ENCODE data around the gene LSM4. TPM values are rescaled to one million over a fixed set of nuclear protein-coding genes. Genes with fewer than 3 reads are reported as not detected.
"Not testable (repeated sequence)": the region's sequence is repeated elsewhere in the genome, so short reads cannot be mapped to it uniquely, and the experiment has no call there.

The LSM4 gene
- total RNA-seq, 4 donors from 2014 or later = 94.3 to 218 (median 175) TPM

DNA sequence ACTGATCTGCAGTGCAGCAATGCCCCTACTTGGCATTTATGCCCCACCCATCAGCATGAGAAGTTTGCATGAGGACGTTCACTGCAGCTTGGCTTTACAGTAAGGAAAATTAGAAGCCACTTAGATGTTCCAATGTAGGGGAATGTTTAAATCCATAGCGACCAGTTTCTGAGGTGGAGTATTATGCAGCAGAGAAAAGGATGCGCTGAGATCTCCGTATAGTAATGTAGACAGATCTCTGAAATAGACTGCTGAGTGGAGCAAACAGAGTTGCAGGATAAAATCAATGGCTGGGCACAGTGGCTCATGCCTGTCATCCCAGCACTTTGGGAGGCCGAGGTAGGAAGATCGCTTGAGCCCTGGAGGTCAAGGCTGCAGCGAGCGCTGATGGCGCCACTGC lies 27.6 kb upstream of the LSM4 start:
- intact Hi-C loops (cut with DNase I; ENCODE audit: low total_unique reads) = no loop called here
- WGBS, 2 donors (ENCODE audit: low coverage in 1 of 2) = 67 to 86% methylated on average over 3 to 9 of the region's 9 CpGs
- H3K27ac ChIP-seq = no peak overlapping the region
- no peaks in the 10 kb centered on the region for H3K9me3 ChIP-seq
- no peaks in the 10 kb centered on the region for H3K27me3 ChIP-seq
- H3K36me3 ChIP-seq = peaks cover 0 to 7% (median 0%) of the 10 kb centered on the region in 4 donors
- in situ Hi-C loops (cut with MboI; ENCODE audit: low pct_ligation_motif_present in 1 of 4, low pct_unique_long_range_greater_than_20kb in 1 of 4, low sequenced_read_pairs in 3 of 4) = loop anchor here in 2 of 4 donors (5.0 to 10.0 kb wide), 2 partner anchors 54 to 57 kb away; no protein-coding TSS in a partner anchor
- H3K4me1 ChIP-seq = peaks cover 0 to 10% (median 7%) of the 10 kb centered on the region in 4 donors
- no peak for DNase-seq
- no peak overlapping the region for H3K4me3 ChIP-seq
- TF ChIP-seq POLR2A (IDR thresholded peaks at IDR 0.05) = no peak
- no peak for TF ChIP-seq EP300 (IDR thresholded peaks at IDR 0.05; ENCODE audit: low read depth)
- no peak for TF ChIP-seq POLR2AphosphoS5 (IDR thresholded peaks at IDR 0.05)
- TF ChIP-seq, protein P1, sequence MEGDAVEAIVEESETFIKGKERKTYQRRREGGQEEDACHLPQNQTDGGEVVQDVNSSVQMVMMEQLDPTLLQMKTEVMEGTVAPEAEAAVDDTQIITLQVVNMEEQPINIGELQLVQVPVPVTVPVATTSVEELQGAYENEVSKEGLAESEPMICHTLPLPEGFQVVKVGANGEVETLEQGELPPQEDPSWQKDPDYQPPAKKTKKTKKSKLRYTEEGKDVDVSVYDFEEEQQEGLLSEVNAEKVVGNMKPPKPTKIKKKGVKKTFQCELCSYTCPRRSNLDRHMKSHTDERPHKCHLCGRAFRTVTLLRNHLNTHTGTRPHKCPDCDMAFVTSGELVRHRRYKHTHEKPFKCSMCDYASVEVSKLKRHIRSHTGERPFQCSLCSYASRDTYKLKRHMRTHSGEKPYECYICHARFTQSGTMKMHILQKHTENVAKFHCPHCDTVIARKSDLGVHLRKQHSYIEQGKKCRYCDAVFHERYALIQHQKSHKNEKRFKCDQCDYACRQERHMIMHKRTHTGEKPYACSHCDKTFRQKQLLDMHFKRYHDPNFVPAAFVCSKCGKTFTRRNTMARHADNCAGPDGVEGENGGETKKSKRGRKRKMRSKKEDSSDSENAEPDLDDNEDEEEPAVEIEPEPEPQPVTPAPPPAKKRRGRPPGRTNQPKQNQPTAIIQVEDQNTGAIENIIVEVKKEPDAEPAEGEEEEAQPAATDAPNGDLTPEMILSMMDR (IDR thresholded peaks at IDR 0.05) = no peak

DNA sequence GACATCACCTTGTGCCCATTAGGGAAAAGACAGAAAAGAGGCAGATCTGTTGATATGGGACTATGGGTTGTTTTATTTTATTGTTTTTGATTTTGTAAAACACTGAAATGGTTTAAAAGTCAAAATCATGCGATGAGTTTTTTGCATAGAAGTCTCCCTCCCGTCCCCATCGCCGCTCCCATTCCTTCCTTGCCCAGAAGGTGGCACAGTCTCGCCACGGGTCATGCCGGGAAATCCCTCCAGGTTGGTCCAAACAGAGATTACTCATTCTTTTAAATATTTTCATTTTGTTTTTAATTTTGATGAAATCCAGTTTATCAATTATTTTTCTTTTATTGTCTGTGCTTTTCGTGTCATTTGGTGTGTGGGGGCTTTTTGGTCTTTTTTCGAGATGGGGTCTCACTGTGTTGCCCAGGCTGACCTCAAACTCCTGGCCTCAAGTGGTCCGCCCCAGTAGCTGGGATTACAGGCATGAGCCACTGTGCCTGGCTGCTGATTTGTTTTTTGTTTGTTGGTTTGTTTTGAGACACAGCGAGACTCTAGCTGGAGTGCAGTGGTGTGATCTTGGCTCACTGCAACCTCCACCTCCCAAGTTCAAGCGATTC lies 26.8 kb upstream of the LSM4 start:
- in situ Hi-C loops (cut with MboI; ENCODE audit: low pct_ligation_motif_present in 1 of 4, low pct_unique_long_range_greater_than_20kb in 1 of 4, low sequenced_read_pairs in 3 of 4) = loop anchor here in 3 of 4 donors (5.0 to 25.0 kb wide), 4 partner anchors 45 to 137 kb away; partner anchors contain the start of genes LRRC25 (in 1 of the 3) and RAB3A (in 1 of the 3)
- H3K36me3 ChIP-seq = peaks cover 0 to 7% (median 0%) of the 10 kb centered on the region in 4 donors
- intact Hi-C loops (cut with DNase I; ENCODE audit: low total_unique reads) = no loop called here
- no peak overlapping the region for H3K4me3 ChIP-seq
- H3K27me3 ChIP-seq = no peaks in the 10 kb centered on the region
- TF ChIP-seq POLR2A (IDR thresholded peaks at IDR 0.05) = no peak
- TF ChIP-seq POLR2AphosphoS5 (IDR thresholded peaks at IDR 0.05) = no peak
- TF ChIP-seq EP300 (IDR thresholded peaks at IDR 0.05; ENCODE audit: low read depth) = no peak
- TF ChIP-seq, protein P1 (IDR thresholded peaks at IDR 0.05) = peak; percentile 58 to 85 (median 77)
- 38 to 49% methylated on average over 11 to 12 of the region's 12 CpGs for WGBS, 2 donors (ENCODE audit: low coverage in 1 of 2)
- DNase-seq = peak; percentile 63
- H3K27ac ChIP-seq = no peak overlapping the region
- no peaks in the 10 kb centered on the region for H3K9me3 ChIP-seq
- H3K4me1 ChIP-seq = peaks cover 0 to 18% (median 9%) of the 10 kb centered on the region in 4 donors

DNA sequence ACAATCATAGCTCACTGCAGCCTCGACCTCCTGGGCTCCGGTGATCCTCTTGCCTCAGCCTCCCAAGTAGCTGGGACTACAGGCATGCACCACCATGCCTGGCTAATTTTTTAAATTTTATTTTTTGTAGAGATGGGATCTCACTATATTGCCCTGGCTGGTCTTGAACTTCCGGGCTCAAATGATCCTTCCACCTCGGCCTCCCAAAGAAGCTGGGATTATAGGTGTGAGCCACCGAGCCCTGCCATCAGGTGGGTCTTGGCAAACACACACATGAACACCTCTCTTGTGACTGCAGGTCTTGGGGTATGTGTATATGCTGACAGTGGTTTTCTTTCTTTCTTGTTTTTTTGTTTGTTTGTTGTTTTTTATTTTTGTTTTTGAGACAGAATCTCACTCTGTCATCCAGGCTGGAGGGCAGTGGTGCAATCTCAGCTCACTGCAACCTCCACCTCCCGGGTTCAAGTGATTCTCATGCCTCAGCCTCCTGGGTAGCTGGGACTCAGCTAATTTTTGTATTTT lies 26.0 kb upstream of the LSM4 start:
- H3K27ac ChIP-seq; H3K36me3 ChIP-seq; intact Hi-C loops (cut with DNase I; ENCODE audit: low total_unique reads); DNase-seq; H3K9me3 ChIP-seq; H3K4me3 ChIP-seq; H3K27me3 ChIP-seq: not testable (repeated sequence)
- peaks cover 0 to 26% (median 15%) of the 10 kb centered on the region in 4 donors for H3K4me1 ChIP-seq
- WGBS, 2 donors (ENCODE audit: low coverage in 1 of 2) = 88% methylated on average over 6 of the region's 6 CpGs
- in situ Hi-C loops (cut with MboI; ENCODE audit: low pct_ligation_motif_present in 1 of 4, low pct_unique_long_range_greater_than_20kb in 1 of 4, low sequenced_read_pairs in 3 of 4) = loop anchor here in 1 of 4 donors (10.0 to 25.0 kb wide), 2 partner anchors 46 to 137 kb away; partner anchors contain the start of genes LRRC25 and RAB3A

DNA sequence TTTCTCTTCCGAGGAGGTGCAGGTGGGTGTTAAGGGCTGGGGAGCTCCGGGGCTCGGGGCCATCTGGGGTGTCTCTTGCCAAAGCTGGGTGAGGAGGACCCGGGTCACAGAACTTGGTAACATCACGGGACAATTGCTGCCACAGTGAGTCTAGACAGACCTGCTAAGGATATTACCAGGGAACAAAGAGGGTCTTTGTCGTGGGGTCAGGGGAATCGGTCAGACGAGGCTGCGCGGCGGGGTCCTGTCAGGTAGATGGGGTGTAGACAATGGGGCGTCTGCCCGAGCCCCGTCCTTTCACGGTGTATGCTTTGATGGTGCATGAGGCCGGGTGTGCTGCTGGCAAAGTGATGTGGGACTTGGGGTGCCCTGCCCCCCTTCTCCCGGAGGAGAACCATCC lies 25.3 kb upstream of the LSM4 start:
- peaks cover 0 to 7% (median 0%) of the 10 kb centered on the region in 4 donors for H3K36me3 ChIP-seq
- in situ Hi-C loops (cut with MboI; ENCODE audit: low pct_ligation_motif_present in 1 of 4, low pct_unique_long_range_greater_than_20kb in 1 of 4, low sequenced_read_pairs in 3 of 4) (loop anchor here in 1 of 4 donors (10.0 to 25.0 kb wide), 2 partner anchors 47 to 136 kb away; partner anchors contain the start of genes LRRC25 and RAB3A), intact Hi-C loops (cut with DNase I; ENCODE audit: low total_unique reads) (no loop called here)
- TF ChIP-seq POLR2AphosphoS5 (IDR thresholded peaks at IDR 0.05) (no peak), POLR2A (IDR thresholded peaks at IDR 0.05) (no peak), EP300 (IDR thresholded peaks at IDR 0.05; ENCODE audit: low read depth) (no peak)
- no peaks in the 10 kb centered on the region for H3K9me3 ChIP-seq
- H3K27me3 ChIP-seq = no peaks in the 10 kb centered on the region
- WGBS, 2 donors (ENCODE audit: low coverage in 1 of 2) = 88 to 92% methylated on average over 11 to 17 of the region's 17 CpGs
- H3K27ac ChIP-seq = no peak overlapping the region
- no peak for DNase-seq
- H3K4me1 ChIP-seq = peaks cover 0 to 32% (median 18%) of the 10 kb centered on the region in 4 donors
- H3K4me3 ChIP-seq = no peak overlapping the region

DNA sequence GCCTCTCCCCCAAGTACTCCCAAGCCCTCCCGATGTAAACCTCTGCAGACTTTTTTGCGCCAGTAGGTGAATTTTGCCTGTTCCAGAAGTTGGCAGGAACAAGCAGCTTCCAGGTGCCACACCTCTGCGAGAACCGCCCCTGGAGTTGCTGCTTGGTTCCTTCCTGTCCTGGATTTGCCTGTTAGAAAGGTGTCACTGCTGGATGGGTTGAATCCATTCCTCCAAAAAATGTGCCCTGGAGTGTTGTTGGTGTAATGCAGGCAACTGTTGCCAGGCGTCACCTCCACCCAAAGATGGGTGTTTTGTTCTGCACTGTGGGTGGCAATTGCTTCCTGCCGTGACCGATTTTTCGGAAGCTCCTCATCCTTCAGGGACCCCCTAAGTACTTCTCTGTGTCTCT lies 23.2 kb upstream of the LSM4 start:
- no peaks in the 10 kb centered on the region for H3K27me3 ChIP-seq
- no peak overlapping the region for H3K4me3 ChIP-seq
- peaks cover 0 to 7% (median 0%) of the 10 kb centered on the region in 4 donors for H3K36me3 ChIP-seq
- H3K27ac ChIP-seq = peak overlapping the region in 2 of 4 donors; percentile 18 to 33
- in situ Hi-C loops (cut with MboI; ENCODE audit: low pct_ligation_motif_present in 1 of 4, low pct_unique_long_range_greater_than_20kb in 1 of 4, low sequenced_read_pairs in 3 of 4) = loop anchor here in 1 of 4 donors (10.0 to 25.0 kb wide), 2 partner anchors 49 to 134 kb away; partner anchors contain the start of genes LRRC25 and RAB3A
- H3K4me1 ChIP-seq = peaks cover 0 to 50% (median 24%) of the 10 kb centered on the region in 4 donors
- WGBS, 2 donors (ENCODE audit: low coverage in 1 of 2) = 60 to 63% methylated on average over 2 to 8 of the region's 8 CpGs
- intact Hi-C loops (cut with DNase I; ENCODE audit: low total_unique reads) = no loop called here
- no peaks in the 10 kb centered on the region for H3K9me3 ChIP-seq
- TF ChIP-seq, protein P1 (IDR thresholded peaks at IDR 0.05) = peak in 1 of 5 experiments; percentile 38
- no peak for TF ChIP-seq POLR2AphosphoS5 (IDR thresholded peaks at IDR 0.05)
- DNase-seq = peak; percentile 52
